Thoracic aorta (tissue), 2 donors: ENCODE results near the gene PSEN1. TPM values are rescaled to one million over a fixed set of nuclear protein-coding genes. Genes with fewer than 3 reads are reported as not detected.

ENCODE experiments used
- ATAC-seq: fragments of 150-250 bp; one replicate; pipeline ENCODE4 v1.8.0; 2017; ENCODE audit warnings: low read depth; ENCODE audit not compliant: insufficient number of reproducible peaks, low FRiP score
- DNase-seq: peaks from one replicate; pipeline ENCODE4 v3.0.0-alpha.2; 2020; ENCODE audit warnings: low spot score
- H3K27ac ChIP-seq, 2 donors: fragments of 200-600 bp; sonication (generic); 1 replicate in 1 of 2; 2 replicates in 1 of 2; pipeline ENCODE4 v1.5.1; 2016; ENCODE audit warnings: mild to moderate bottlenecking in 2 of 2, moderate library complexity in 2 of 2
- H3K27me3 ChIP-seq: fragments of 200-600 bp; sonication (generic); replicated peaks from 2 replicates; pipeline ENCODE4 v1.6.0; 2016; ENCODE audit warnings: mild to moderate bottlenecking; ENCODE audit not compliant: insufficient read depth
- H3K36me3 ChIP-seq: fragments of 200-600 bp; sonication (generic); one replicate; pipeline ENCODE4 v1.5.1; 2016
- H3K4me1 ChIP-seq, 2 donors: fragments of 200-600 bp; sonication (generic); 1 replicate in 1 of 2; 2 replicates in 1 of 2; pipeline versions ENCODE4 v1.5.1 to v1.6.0; 2016; ENCODE audit warnings: low read depth in 2 of 2, mild to moderate bottlenecking in 1 of 2; ENCODE audit not compliant: control insufficient read depth in 1 of 2
- H3K4me3 ChIP-seq: fragments of 200-600 bp; sonication (generic); 2 replicates; pipeline ENCODE4 v1.5.1; 2016; ENCODE audit warnings: mild to moderate bottlenecking
- H3K9me3 ChIP-seq: fragments of 200-600 bp; sonication (generic); 2 replicates; pipeline ENCODE4 v1.5.1; 2016
- total RNA-seq, 2 donors: library from RNA; depleted of rRNA; stranded (reverse); fragments of >200 nt; gene quantifications; one replicate each; pipeline versions ENCODE4 v1.1.0 to v1.2.3, GENCODE V29; 2016
- TF ChIP-seq, protein P1 (sequence below): fragments of 200-600 bp; sonication (generic); IDR thresholded peaks from one replicate; pipeline ENCODE4 v1.5.1; 2019; ENCODE audit warnings: antibody characterized with exemption

Gene PSEN1
- total RNA-seq, 2 donors from 2014 or later, result 35.3 to 47.5 TPM

DNA sequence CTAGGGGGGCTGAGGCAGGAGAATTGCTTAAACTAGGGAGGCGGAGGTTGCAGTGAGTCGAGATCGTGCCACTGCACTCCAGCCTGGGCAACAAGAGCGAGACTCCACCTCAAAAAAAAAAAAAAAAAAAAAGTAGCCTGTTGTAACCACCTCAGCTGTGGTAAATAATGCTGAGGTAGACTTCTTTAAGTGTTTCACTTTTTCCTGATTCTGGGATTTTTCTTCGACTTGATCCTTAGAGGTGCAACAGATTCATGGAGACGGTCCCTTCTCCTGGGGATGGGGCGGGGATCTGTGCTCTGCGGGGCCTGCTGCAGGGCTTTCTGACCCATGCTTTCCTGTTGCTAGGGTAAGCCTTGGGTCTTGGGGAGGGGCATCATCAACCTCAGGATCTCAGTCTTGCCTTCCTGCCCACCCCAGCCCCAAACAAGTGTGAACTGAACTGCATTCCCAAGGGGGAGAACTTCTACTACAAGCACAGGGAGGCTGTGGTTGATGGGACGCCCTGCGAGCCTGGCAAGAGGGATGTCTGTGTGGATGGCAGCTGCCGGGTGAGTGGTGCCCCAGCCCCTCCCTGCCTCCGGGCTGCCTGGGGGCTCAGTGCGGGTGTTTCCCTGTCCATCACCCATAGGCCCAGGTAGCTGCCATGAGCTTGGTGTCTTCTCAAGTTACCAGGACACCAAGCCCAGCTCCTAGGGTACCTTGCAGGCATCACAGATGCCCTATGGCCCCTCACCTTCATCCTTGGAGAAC is 113.4 kb downstream of the PSEN1 start:
- DNase-seq, result no peak
- no peak for ATAC-seq
- peaks cover 0 to 9% of the 10 kb centered on the region in 2 donors for H3K4me1 ChIP-seq
- H3K27me3 ChIP-seq, result no peaks in the 10 kb centered on the region
- TF ChIP-seq, protein P1, sequence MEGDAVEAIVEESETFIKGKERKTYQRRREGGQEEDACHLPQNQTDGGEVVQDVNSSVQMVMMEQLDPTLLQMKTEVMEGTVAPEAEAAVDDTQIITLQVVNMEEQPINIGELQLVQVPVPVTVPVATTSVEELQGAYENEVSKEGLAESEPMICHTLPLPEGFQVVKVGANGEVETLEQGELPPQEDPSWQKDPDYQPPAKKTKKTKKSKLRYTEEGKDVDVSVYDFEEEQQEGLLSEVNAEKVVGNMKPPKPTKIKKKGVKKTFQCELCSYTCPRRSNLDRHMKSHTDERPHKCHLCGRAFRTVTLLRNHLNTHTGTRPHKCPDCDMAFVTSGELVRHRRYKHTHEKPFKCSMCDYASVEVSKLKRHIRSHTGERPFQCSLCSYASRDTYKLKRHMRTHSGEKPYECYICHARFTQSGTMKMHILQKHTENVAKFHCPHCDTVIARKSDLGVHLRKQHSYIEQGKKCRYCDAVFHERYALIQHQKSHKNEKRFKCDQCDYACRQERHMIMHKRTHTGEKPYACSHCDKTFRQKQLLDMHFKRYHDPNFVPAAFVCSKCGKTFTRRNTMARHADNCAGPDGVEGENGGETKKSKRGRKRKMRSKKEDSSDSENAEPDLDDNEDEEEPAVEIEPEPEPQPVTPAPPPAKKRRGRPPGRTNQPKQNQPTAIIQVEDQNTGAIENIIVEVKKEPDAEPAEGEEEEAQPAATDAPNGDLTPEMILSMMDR, result no peak
- no peaks in the 10 kb centered on the region for H3K36me3 ChIP-seq
- H3K27ac ChIP-seq, result no peak overlapping the region
- no peak overlapping the region for H3K4me3 ChIP-seq
- no peaks in the 10 kb centered on the region for H3K9me3 ChIP-seq

DNA sequence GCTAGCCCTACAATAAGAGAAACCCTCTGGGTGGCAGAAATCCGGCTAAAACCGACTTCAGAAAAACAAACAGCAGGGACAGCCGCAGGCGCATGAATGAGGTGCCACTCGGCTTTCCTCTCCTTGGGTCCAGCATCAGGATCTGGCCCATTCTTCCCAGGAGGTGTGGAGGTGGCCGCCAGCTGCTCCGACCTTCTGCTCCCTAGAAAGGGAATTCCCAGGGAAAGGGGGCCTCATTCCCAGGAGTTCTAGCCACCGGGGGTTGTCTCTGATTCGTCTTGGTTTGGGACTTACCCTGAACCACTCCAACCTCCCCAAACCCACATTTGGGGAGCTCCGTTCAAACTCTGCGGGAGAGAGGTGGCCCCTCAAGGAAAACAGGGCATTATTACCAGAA is 114.0 kb downstream of the PSEN1 start:
- Histone ChIP-seq H3K9me3 (no peaks in the 10 kb centered on the region), H3K27me3 (no peaks in the 10 kb centered on the region), H3K27ac (no peak overlapping the region), H3K36me3 (no peaks in the 10 kb centered on the region), H3K4me3 (no peak overlapping the region), H3K4me1 (peaks cover 0 to 7% of the 10 kb centered on the region in 2 donors)
- TF ChIP-seq, protein P1, result no peak
- ATAC-seq (no peak), DNase-seq (no peak)

DNA sequence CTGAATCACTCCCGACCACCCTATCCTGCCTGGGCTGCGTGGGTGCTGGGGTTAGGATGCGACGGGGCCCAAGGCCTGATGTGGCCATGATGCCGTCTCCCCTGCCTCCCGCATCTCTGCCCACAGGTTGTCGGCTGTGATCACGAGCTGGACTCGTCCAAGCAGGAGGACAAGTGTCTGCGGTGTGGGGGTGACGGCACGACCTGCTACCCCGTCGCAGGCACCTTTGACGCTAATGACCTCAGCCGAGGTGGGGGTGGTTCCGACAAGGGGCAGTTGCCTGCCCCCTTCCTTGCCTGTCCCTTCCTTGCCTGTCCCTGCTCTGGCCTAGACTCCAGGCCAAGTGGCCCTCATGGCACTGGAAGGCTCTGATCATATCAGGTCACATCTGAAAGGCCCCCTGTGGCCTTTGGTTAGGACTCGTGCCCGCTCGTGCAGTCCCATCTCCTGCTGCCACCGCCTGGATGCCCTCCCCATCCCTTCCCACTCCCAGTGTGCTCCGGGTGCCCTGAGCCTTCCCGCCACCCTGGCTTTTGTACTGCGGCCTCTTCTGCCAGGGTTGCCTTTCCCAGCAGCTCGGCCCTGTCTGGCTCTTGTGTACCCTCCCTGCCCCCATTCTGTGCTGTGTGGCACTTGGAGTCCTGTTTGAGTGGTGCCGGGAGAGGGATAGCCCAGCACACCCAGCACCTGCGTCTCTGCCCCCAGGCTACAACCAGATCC is 114.6 kb downstream of the PSEN1 start:
- H3K27me3 ChIP-seq, result no peaks in the 10 kb centered on the region
- H3K4me1 ChIP-seq, result peaks cover 0 to under 1% of the 10 kb centered on the region in 2 donors
- no peak overlapping the region for H3K4me3 ChIP-seq
- H3K27ac ChIP-seq, result no peak overlapping the region
- no peaks in the 10 kb centered on the region for H3K9me3 ChIP-seq
- ATAC-seq (no peak), DNase-seq (no peak)
- H3K36me3 ChIP-seq, result no peaks in the 10 kb centered on the region
- TF ChIP-seq, protein P1, result no peak

DNA sequence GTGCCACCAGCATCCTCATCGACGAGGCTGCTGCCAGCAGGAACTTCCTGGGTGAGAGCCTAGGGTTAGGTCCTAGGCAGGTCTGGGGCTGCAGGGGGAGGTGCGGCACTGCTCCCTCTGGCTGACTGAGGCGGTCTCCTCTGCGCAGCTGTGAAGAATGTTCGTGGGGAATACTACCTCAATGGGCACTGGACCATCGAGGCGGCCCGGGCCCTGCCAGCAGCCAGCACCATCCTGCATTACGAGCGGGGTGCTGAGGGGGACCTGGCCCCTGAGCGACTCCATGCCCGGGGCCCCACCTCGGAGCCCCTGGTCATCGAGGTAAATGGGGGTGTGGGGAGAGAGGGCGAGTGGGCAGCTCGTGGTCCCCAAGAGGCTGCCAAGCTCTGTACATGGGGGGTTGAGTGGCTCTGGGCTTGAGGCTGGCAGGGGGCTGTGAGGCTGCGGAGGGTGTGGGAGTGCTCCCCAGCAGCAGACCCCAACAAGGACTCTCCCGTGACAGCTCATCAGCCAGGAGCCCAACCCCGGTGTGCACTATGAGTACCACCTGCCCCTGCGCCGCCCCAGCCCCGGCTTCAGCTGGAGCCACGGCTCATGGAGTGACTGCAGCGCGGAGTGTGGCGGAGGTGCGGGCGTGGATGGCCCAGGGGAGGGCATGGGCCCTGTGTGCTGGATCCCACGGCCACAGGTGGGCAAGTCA is 115.4 kb downstream of the PSEN1 start:
- no peaks in the 10 kb centered on the region for H3K9me3 ChIP-seq
- H3K4me3 ChIP-seq, result no peak overlapping the region
- H3K36me3 ChIP-seq, result no peaks in the 10 kb centered on the region
- no peak overlapping the region for H3K27ac ChIP-seq
- no peaks in the 10 kb centered on the region for H3K27me3 ChIP-seq
- no peak for ATAC-seq
- no peak for DNase-seq
- H3K4me1 ChIP-seq, result no peaks in the 10 kb centered on the region
- TF ChIP-seq, protein P1, result no peak
